Lower leg skin (tissue), 3 donors: ENCODE measurements around the gene CTBP1.

ENCODE experiments used
- POLR2A ChIP-seq, 2 donors: fragments of 450-650 bp; IDR thresholded peaks; one replicate each; pipeline ENCODE4 v1.6.1; 2016 to 2017; ENCODE audit warnings: antibody characterized with exemption in 2 of 2, mild to moderate bottlenecking in 1 of 2, moderate library complexity in 1 of 2
- TF ChIP-seq, protein P1 (sequence below), 3 donors: fragments of 450-650 bp; IDR thresholded peaks; one replicate each; pipeline ENCODE4 v1.5.1; 2016; ENCODE audit warnings: antibody characterized with exemption in 3 of 3, mild to moderate bottlenecking in 3 of 3, moderate library complexity in 2 of 3

DNA sequence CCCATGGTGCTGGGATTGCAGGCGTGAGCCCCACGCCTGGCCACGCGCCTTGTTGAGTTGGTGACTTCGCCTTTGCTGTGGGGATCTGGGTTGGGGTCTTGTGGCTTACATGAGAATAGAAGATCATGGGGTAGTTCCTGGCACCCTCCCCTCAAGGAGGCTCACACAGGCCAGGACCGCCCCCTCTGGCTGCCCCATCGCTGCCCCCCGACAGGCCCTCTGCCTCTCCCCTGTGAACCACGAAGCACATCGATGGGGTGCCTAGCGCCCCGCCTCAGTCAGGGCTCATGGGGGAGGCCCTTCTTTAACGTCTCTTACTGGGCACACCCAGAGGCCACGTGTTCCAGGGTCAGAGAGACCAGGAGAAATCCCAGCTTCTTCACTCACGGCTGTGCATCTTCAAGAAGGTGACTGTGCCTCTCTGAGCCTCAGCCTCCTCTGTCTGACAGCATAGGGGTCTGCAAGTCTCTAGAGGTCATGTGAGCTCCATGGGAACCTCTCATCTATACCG is 53.0 kb downstream of the CTBP1 start:
- TF ChIP-seq, protein P1, sequence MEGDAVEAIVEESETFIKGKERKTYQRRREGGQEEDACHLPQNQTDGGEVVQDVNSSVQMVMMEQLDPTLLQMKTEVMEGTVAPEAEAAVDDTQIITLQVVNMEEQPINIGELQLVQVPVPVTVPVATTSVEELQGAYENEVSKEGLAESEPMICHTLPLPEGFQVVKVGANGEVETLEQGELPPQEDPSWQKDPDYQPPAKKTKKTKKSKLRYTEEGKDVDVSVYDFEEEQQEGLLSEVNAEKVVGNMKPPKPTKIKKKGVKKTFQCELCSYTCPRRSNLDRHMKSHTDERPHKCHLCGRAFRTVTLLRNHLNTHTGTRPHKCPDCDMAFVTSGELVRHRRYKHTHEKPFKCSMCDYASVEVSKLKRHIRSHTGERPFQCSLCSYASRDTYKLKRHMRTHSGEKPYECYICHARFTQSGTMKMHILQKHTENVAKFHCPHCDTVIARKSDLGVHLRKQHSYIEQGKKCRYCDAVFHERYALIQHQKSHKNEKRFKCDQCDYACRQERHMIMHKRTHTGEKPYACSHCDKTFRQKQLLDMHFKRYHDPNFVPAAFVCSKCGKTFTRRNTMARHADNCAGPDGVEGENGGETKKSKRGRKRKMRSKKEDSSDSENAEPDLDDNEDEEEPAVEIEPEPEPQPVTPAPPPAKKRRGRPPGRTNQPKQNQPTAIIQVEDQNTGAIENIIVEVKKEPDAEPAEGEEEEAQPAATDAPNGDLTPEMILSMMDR (IDR thresholded peaks at IDR 0.05), result no peak
- TF ChIP-seq POLR2A (IDR thresholded peaks at IDR 0.05), result no peak
